Stimulated activated CD4-positive, alpha-beta T cell treated with anti-CD3 and anti-CD28 coated beads, Interleukin-15, amount 100 ng/mL, for 24 hours (primary cell): ENCODE results near the gene TFDP1.
"Not testable (repeated sequence)": the region's sequence is repeated elsewhere in the genome, so short reads cannot be mapped to it uniquely, and the experiment has no call there.

Experiments used
- DNase-seq: peaks from one replicate; pipeline ENCODE4 v3.0.0-alpha.2; 2020

The TFDP1 gene

GRCh38 chr13:113576597-113576996, 8.0 kb upstream of the TFDP1 start:
- DNase-seq: no peak

- DNase-seq: no peak
These were observed 6.6 kb upstream of the TFDP1 start for GRCh38 chr13:113577881-113578435.

GRCh38 chr13:113579686-113580085, 4.9 kb upstream of the TFDP1 start:
- DNase-seq: no peak

GRCh38 chr13:113581871-113582270, 2.7 kb upstream of the TFDP1 start:
- no peak for DNase-seq

GRCh38 chr13:113582841-113583631, 1.5 kb upstream of the TFDP1 start:
- no peak for DNase-seq

- DNase-seq: peak; percentile 55
These were observed 518 bp downstream of the TFDP1 start for GRCh38 chr13:113584870-113585671.

GRCh38 chr13:113585896-113586295, 1.3 kb downstream of the TFDP1 start:
- DNase-seq: peak; percentile 33

GRCh38 chr13:113586661-113587479, 2.3 kb downstream of the TFDP1 start:
- DNase-seq: peak; percentile 27

- DNase-seq: no peak
These were observed 4.0 kb downstream of the TFDP1 start for GRCh38 chr13:113588394-113589111.

- no peak for DNase-seq
These were observed 4.9 kb downstream of the TFDP1 start for GRCh38 chr13:113589251-113589960.

- no peak for DNase-seq
These were observed 5.4 kb downstream of the TFDP1 start for GRCh38 chr13:113589961-113590339.

- DNase-seq: no peak
These were observed 7.2 kb downstream of the TFDP1 start for GRCh38 chr13:113591750-113592149.

GRCh38 chr13:113592571-113592970, 8.0 kb downstream of the TFDP1 start:
- no peak for DNase-seq

GRCh38 chr13:113594066-113594821, 9.7 kb downstream of the TFDP1 start:
- DNase-seq: not testable (repeated sequence)

GRCh38 chr13:113595131-113595530, 10.6 kb downstream of the TFDP1 start:
- DNase-seq: no peak

- DNase-seq: no peak
These were observed 12.0 kb downstream of the TFDP1 start for GRCh38 chr13:113596321-113597200.

GRCh38 chr13:113597391-113598080, 13.0 kb downstream of the TFDP1 start:
- peak; percentile 0 for DNase-seq

- DNase-seq: no peak
These were observed 13.5 kb downstream of the TFDP1 start for GRCh38 chr13:113598081-113598410.

GRCh38 chr13:113598481-113598880, 13.9 kb downstream of the TFDP1 start:
- DNase-seq: peak; percentile 0
